ENCODE data around the gene EFCAB6. TPM values are rescaled to one million over a fixed set of nuclear protein-coding genes. Genes with fewer than 3 reads are reported as not detected.

Gene EFCAB6
- total and polyA plus RNA-seq, 2 of the 4 experiments (the other 2 are of a cell fraction) = 0.44 to 1.1 TPM

- Histone ChIP-seq H2BK20ac (ENCODE audit: low read depth, low read length) (peak overlapping the region; percentile 69; the same call in 1 of the 2 replicates), H3K36me3 (ENCODE audit: control insufficient read depth, insufficient read depth, low read length) (no peaks in the 10 kb centered on the region), H3K18ac (ENCODE audit: low read depth, low read length) (no peak overlapping the region), H2AK5ac (ENCODE audit: low read depth, low read length) (no peak overlapping the region), H3K56ac (ENCODE audit: extremely low read depth, insufficient read depth, low read length) (peak overlapping the region; percentile 19; the same call in 1 of the 2 replicates), H3K79me1 (ENCODE audit: low read depth in 1 of 2, low read length in 2 of 2) (no peaks in the 10 kb centered on the region), H3K4me1 (ENCODE audit: control insufficient read depth, insufficient read depth, low read length) (peaks cover 7% of the 10 kb centered on the region), H4K91ac (ENCODE audit: insufficient read depth, low read depth, low read length) (peak overlapping the region; percentile 62; the same call in 1 of the 2 replicates), H3K9me1 (ENCODE audit: insufficient read depth, low read length) (no peaks in the 10 kb centered on the region; the same call in 1 of the 2 replicates), H2BK120ac (ENCODE audit: low read depth, low read length) (peak overlapping the region; percentile 89), H3K4ac (ENCODE audit: low read depth, low read length) (0 out of 2 replicates have a peak overlapping the region, but pooled peaks have one; percentile 22), H4K5ac (ENCODE audit: low read depth, low read length) (no peak overlapping the region), H3K27ac (ENCODE audit: insufficient read depth, low read length) (no peak overlapping the region), H3K14ac (replicated peaks; ENCODE audit: low read depth, low read length) (no peak overlapping the region), H3K9ac (ENCODE audit: low read depth, low read length) (no peak overlapping the region), H3K9me3 (ENCODE audit: control insufficient read depth, insufficient read depth, low read length) (no peaks in the 10 kb centered on the region), H2BK5ac (ENCODE audit: low read depth, low read length, poor library complexity, severe bottlenecking) (peak overlapping the region; percentile 22), H2AFZ (replicated peaks; ENCODE audit: low read length, poor library complexity) (no peak overlapping the region), H4K8ac (ENCODE audit: low read depth in 2 of 2, low read length in 2 of 2) (no peak overlapping the region), H4K20me1 (ENCODE audit: insufficient read depth, low read length) (no peaks in the 10 kb centered on the region), H3K23ac (ENCODE audit: low read depth, low read length) (peak overlapping the region; percentile 0; the same call in 1 of the 2 replicates), H3K4me3 (ENCODE audit: insufficient read depth, low read depth, low read length) (no peak overlapping the region), H2BK15ac (ENCODE audit: low read depth, low read length) (no peak overlapping the region), H3K27me3 (ENCODE audit: control insufficient read depth, insufficient read depth, low read length) (no peaks in the 10 kb centered on the region), H2AK9ac (replicated peaks; ENCODE audit: low read depth, low read length, poor library complexity) (no peak overlapping the region), H3K4me2 (ENCODE audit: low read depth, low read length) (peak overlapping the region; percentile 55; the same call in 1 of the 2 replicates)
- CTCF ChIA-PET = interaction anchor here (1.3 kb wide), 1 partner anchor 14 kb away, joined by 6 read pairs; no protein-coding TSS in a partner anchor
- intact Hi-C loops (cut with micrococcal nuclease) (no loop called here), in situ Hi-C loops (cut with MboI; ENCODE audit: low sequenced_read_pairs) (no loop called here), dilution Hi-C loops (cut with HindIII; ENCODE audit: low sequenced_read_pairs, unreplicated experiment) (no loop called here)
- TF ChIP-seq FOS (IDR thresholded peaks at IDR 0.05; ENCODE audit: low read depth, low read length) (0 out of 2 replicates have a peak, but pooled peaks have one; percentile 3), ELK1 (IDR thresholded peaks at IDR 0.05; ENCODE audit: borderline replicate concordance, low read depth, low read length) (no peak), RFX5 (IDR thresholded peaks at IDR 0.05; ENCODE audit: low read depth, low read length) (no peak), MXI1 (IDR thresholded peaks at IDR 0.05; ENCODE audit: borderline replicate concordance, low read depth, low read length) (no peak), CHD1 (IDR thresholded peaks at IDR 0.05; ENCODE audit: low read depth, low read length) (no peak)
- BruUV-seq (replicated peaks) = no TSS peak
- WGBS, 2 experiments (ENCODE audit: extremely low coverage in 2 of 2, insufficient read length in 1 of 2) = no CpG with 5 or more reads among the region's 3 CpGs
- DNase-seq (peak; percentile 40), ATAC-seq (ENCODE audit: low read depth) (peak; percentile 90)
- POLR2A ChIA-PET (ENCODE audit: unreplicated experiment) = no interaction called here
Measured at GRCh38 chr22:43782448-43782847, 29.7 kb downstream of the EFCAB6 start.
